DOHH2 (cell line): ENCODE data around the gene RBM47.

Experiments used
- EZH2phosphoT487 ChIP-seq: fragments of 200-600 bp; sonication (generic); IDR thresholded peaks from 2 replicates; pipeline ENCODE4 v1.6.1; 2017; ENCODE audit warnings: borderline replicate concordance, mild to moderate bottlenecking, antibody characterized with exemption, low read length, moderate library complexity, mixed read lengths
- TF ChIP-seq, protein P1 (sequence below): fragments of 200-600 bp; sonication (generic); IDR thresholded peaks from one replicate; pipeline ENCODE4 v1.5.1; 2014; ENCODE audit warnings: antibody characterized with exemption, mild to moderate bottlenecking, low read depth, low read length; ENCODE audit not compliant: poor library complexity, severe bottlenecking

DNA sequence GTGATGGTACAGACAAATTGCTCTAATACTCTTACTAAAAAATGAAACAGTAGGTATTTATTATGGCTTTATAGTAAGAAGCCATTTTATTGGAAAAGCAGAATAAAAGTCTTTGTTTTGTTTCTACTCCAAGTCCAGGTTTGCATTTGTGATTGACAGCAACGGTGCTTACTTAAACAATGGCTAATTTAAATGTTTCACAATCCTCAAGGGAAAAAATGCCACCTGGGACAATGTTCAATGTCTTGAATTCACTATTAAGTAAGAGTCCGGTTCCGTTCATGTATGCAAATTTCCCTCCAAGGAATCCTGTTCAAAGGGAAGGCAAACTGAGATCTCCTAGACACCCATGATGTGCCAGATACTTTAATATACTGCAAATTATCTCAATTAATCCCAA lies 123.6 kb downstream of the RBM47 start:
- TF ChIP-seq, protein P1, sequence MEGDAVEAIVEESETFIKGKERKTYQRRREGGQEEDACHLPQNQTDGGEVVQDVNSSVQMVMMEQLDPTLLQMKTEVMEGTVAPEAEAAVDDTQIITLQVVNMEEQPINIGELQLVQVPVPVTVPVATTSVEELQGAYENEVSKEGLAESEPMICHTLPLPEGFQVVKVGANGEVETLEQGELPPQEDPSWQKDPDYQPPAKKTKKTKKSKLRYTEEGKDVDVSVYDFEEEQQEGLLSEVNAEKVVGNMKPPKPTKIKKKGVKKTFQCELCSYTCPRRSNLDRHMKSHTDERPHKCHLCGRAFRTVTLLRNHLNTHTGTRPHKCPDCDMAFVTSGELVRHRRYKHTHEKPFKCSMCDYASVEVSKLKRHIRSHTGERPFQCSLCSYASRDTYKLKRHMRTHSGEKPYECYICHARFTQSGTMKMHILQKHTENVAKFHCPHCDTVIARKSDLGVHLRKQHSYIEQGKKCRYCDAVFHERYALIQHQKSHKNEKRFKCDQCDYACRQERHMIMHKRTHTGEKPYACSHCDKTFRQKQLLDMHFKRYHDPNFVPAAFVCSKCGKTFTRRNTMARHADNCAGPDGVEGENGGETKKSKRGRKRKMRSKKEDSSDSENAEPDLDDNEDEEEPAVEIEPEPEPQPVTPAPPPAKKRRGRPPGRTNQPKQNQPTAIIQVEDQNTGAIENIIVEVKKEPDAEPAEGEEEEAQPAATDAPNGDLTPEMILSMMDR, result no peak
- TF ChIP-seq EZH2phosphoT487, result no peak
